OCI-LY3 (cell line): ENCODE measurements around the gene GNG2.

Experiments used
- CTCF ChIP-seq: fragments of 200-600, 300-600 bp; sonication (generic); IDR thresholded peaks from 2 replicates; pipeline ENCODE4 v1.5.1; 2014; ENCODE audit warnings: antibody characterized with exemption, low read length, low read depth
- EZH2phosphoT487 ChIP-seq: fragments of 200-600 bp; shearing (Covaris generic); IDR thresholded peaks from 2 replicates; pipeline ENCODE4 v1.6.1; 2018; ENCODE audit warnings: antibody characterized with exemption, mixed run types, low read depth

- TF ChIP-seq CTCF = no peak
- no peak for TF ChIP-seq EZH2phosphoT487
Observed at GRCh38 chr14:51962711-51963110, 102.3 kb downstream of the GNG2 start.
